Tibial artery (tissue), 4 donors: ENCODE results near the gene KRTAP5-7.
"Not testable (repeated sequence)": the region's sequence is repeated elsewhere in the genome, so short reads cannot be mapped to it uniquely, and the experiment has no call there.

Experiments used
- DNase-seq, 2 donors: peaks; one replicate each; pipeline ENCODE4 v3.0.0-alpha.2; 2019
- H3K27ac ChIP-seq, 2 donors: fragments of 200-600 bp; sonication (generic) in 1 of 2; 1 replicate in 1 of 2; 2 replicates in 1 of 2; pipeline ENCODE4 v1.5.1; 2018 to 2019; ENCODE audit warnings: mild to moderate bottlenecking in 1 of 2
- H3K27me3 ChIP-seq, 2 donors: fragments of 200-600 bp; sonication (generic) in 1 of 2; one replicate each; pipeline versions ENCODE4 v1.5.1 to v1.6.0; 2016 to 2019
- H3K36me3 ChIP-seq, 3 donors: fragments of 200-600 bp; sonication (generic) in 2 of 3; one replicate each; pipeline ENCODE4 v1.5.1; 2016 to 2019; ENCODE audit warnings: mild to moderate bottlenecking in 2 of 3
- H3K4me1 ChIP-seq, 4 donors: fragments of 200-600 bp; sonication (generic) in 2 of 4; 1 replicate in 3 of 4; 2 replicates in 1 of 4; pipeline ENCODE4 v1.5.1; 2016 to 2019
- H3K4me3 ChIP-seq, 2 donors: fragments of 200-600 bp; sonication (generic) in 1 of 2; 1 replicate in 1 of 2; 2 replicates in 1 of 2; pipeline ENCODE4 v1.5.1; 2018 to 2019; ENCODE audit warnings: mild to moderate bottlenecking in 2 of 2
- H3K9me3 ChIP-seq, 3 donors: fragments of 200-600 bp; sonication (generic) in 1 of 3; one replicate each; pipeline ENCODE4 v1.5.1; 2016 to 2019
- intact Hi-C: fragments of 100-400 bp; cut with DNase I; formaldehyde crosslinking; loops from one replicate; pipeline ENCODE4 v1.15.0; 2023; ENCODE audit warnings: low total_unique reads
- TF ChIP-seq, protein P1 (sequence below), 2 experiments: fragments of 200-600 bp in 1 of 2; fragments of 450-650 bp in 1 of 2; IDR thresholded peaks; one replicate each; pipeline ENCODE4 v1.5.1; 2017 to 2019; ENCODE audit warnings: antibody characterized with exemption in 2 of 2, mild to moderate bottlenecking in 1 of 2, moderate library complexity in 1 of 2

Gene KRTAP5-7

DNA sequence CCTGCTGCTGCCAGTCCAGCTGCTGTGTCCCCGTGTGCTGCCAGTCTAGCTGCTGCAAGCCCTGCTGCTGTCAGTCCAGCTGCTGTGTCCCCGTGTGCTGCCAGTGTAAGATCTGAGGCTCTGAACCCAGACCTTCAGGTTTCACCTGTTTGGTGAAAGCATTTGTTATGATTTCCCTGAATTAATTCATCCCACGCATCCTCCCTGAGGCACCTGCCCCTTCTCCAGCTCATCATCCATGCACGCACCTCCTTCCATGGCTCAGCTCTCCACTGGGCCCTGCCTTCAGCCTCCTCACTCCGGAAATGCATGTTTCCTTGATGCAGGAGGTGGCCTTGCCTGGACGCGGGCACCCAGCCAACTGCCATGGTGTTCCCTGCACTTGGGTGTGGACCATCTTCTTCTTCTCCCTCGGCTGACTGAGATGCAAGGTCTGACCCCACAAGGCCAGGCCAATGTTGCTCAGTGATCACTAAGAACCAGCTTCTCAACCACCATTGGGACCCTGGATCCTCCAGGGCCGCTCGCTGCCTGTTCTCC is 39.1 kb downstream of the KRTAP5-7 start:
- H3K4me1 ChIP-seq: peaks cover 0 to 3% (median 0%) of the 10 kb centered on the region in 4 donors
- H3K9me3 ChIP-seq: no peaks in the 10 kb centered on the region
- TF ChIP-seq, protein P1, sequence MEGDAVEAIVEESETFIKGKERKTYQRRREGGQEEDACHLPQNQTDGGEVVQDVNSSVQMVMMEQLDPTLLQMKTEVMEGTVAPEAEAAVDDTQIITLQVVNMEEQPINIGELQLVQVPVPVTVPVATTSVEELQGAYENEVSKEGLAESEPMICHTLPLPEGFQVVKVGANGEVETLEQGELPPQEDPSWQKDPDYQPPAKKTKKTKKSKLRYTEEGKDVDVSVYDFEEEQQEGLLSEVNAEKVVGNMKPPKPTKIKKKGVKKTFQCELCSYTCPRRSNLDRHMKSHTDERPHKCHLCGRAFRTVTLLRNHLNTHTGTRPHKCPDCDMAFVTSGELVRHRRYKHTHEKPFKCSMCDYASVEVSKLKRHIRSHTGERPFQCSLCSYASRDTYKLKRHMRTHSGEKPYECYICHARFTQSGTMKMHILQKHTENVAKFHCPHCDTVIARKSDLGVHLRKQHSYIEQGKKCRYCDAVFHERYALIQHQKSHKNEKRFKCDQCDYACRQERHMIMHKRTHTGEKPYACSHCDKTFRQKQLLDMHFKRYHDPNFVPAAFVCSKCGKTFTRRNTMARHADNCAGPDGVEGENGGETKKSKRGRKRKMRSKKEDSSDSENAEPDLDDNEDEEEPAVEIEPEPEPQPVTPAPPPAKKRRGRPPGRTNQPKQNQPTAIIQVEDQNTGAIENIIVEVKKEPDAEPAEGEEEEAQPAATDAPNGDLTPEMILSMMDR (IDR thresholded peaks at IDR 0.05): no peak
- peaks cover 0 to 20% of the 10 kb centered on the region in 2 donors for H3K27me3 ChIP-seq
- intact Hi-C loops: no loop called here
- no peak overlapping the region for H3K4me3 ChIP-seq
- H3K27ac ChIP-seq: no peak overlapping the region
- DNase-seq: peak in 1 of 2 donors; percentile 13
- no peaks in the 10 kb centered on the region for H3K36me3 ChIP-seq

DNA sequence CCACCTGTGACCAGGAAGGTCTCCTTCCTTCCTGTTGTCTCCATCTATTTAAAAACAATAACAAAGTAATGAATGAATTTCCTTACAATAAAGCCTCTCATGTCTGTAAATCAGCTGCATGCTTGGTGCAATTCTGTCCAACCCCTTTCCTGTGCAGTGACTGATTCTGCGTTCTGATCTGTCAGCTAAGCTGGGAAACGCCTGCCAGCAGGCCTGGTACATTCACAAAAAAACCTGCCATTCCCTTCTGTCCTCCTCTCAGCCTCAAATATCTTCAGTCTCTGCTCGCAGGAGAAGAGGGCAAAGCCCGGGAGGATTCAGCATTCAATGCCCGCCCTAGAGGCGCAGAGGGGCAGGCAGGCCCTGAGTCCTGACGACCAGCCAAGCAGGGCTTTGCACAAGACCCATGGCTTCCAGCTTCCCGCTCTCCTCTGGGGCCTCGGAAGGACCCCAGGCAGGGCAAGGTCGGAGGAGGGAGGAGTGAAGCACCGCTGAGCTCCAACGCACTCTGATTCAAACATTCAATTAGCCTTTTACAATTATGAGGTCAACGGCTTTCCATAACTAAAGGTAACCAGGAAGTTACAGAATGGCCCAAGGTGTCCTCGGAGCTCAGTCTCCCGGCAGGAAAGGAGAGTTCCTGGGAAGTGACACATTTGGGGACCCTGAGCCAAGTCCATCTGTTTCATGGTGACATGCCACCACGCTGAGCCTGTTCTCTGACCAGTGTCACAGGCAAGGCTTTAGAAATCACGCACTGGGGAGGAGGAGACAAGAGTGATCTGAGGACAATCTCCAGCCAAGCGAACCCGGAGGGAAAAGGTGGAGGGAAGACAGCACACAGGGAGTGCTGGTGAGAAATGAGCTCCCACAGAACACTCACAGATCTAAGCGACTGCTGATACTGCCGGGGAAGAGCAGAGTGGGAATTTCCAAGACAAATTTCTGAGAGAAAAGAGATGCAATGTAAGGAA is 39.8 kb downstream of the KRTAP5-7 start:
- H3K4me1 ChIP-seq, DNase-seq, H3K36me3 ChIP-seq, H3K4me3 ChIP-seq, H3K27ac ChIP-seq, intact Hi-C loops, H3K9me3 ChIP-seq: not testable (repeated sequence)
- peaks cover 0 to 17% of the 10 kb centered on the region in 2 donors for H3K27me3 ChIP-seq

DNA sequence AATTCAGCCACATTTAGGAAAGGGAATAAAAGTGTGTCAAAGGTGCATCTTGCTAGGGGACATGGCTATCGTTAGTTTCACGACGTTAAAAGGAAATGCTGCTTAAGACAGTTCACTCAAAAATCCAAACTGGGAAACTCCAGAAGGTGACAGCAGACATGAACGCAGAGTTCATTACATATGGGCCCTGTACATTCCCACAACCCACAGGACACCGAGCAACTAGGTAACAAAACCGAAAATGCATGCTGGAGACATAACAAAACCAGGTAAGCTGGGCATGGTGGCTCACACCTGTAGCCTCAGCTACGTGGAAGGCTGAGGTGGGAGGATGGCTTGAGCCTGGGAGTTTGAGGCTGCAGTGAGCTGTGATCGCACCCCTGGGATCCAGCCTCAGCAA is 40.6 kb downstream of the KRTAP5-7 start:
- H3K36me3 ChIP-seq, DNase-seq, H3K27ac ChIP-seq, intact Hi-C loops, H3K9me3 ChIP-seq, H3K4me3 ChIP-seq, H3K4me1 ChIP-seq: not testable (repeated sequence)
- peaks cover 0 to 17% of the 10 kb centered on the region in 2 donors for H3K27me3 ChIP-seq

DNA sequence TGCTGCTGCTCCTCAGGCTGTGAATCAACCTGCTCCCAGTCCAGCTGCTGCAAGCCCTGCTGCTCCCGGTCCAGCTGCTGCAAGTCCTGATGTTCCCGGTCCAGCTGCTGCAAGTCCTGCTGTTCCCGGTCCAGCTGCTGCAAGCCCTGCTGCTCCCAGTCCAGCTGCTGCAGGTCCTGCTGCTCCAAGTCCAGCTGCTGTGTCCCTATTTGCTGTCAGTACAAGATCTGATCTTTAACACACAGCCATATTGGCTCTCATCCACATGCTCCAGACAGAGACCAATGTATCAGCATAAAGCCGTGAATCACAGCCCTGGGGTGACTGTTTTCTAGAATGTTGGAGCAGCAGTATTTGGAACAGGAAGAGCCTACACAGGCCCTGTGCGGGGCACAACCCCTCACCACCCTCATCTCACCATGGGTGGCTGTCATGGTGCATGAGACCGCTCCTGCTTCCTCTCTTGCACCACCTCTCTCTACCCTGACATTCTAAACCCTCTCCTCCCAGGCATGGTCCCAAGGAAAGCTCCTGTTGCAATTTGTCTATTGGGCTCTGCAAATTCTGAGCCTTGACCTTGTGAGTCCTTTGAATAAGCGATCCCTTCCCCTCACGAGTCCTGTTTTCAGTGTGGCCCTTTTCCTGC is 41.8 kb downstream of the KRTAP5-7 start:
- intact Hi-C loops: no loop called here
- TF ChIP-seq, protein P1 (IDR thresholded peaks at IDR 0.05): no peak
- Histone ChIP-seq H3K4me1 (peaks cover 0 to 3% (median 0%) of the 10 kb centered on the region in 4 donors), H3K9me3 (no peaks in the 10 kb centered on the region), H3K27ac (no peak overlapping the region), H3K27me3 (peaks cover 0 to 16% of the 10 kb centered on the region in 2 donors), H3K36me3 (no peaks in the 10 kb centered on the region), H3K4me3 (no peak overlapping the region)
- no peak for DNase-seq

DNA sequence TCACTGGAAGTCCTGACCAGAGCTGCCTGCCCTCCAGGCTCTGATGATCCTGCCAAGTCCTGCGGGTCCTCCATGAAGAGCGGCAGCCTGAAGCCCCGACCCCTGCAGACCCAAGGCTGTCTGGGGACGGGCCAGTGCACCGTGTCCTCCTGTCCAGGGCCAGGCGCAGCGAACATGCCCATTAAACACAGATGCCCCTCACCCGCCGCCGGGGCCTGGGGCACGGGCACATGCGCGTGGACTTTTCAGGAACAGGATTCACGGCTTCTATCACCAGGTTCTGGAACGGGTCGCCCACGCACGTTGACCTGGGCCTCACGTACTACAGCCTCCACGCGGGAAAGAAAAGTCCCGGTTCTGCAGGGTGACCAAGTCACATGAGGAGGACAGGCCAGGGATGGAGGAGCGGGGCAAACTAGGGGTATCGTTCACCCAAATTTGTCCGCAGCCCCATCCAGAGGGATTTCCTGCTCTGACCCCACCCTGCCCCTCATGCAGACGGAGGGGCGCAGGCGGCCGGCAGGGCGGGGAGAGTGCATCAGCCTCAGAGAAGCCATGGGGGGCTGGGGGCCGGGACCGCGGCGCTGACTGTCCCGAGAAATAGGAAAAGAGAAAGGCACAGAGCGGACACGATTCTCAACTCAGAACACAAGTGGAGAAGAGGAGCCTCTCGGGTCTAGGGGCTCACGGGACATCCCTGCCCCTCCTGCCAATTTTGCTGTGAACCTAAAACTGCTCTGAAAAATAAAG is 44.2 kb downstream of the KRTAP5-7 start:
- intact Hi-C loops, H3K4me3 ChIP-seq, H3K27me3 ChIP-seq, H3K27ac ChIP-seq, H3K36me3 ChIP-seq, H3K9me3 ChIP-seq, DNase-seq, H3K4me1 ChIP-seq: not testable (repeated sequence)

DNA sequence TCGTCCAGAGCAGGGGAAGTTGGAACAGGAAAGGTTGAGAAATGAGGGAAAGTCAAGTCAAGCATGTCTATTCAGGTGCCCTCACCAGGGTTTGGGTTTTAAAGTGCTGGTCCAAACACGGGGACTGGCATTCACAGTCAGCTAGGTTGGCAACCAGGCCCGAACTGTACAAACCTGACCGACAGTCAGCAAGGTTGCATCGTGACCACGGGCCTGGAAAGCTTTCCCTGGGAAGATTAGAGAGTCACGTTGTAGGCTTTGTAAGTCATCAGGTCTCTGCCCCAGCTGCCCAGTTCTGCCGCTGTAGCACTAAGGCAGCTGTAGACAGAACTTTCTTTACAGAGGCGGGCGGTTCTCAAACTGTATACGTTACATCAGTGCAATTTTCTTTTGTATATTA is 45.7 kb downstream of the KRTAP5-7 start:
- H3K36me3 ChIP-seq: no peaks in the 10 kb centered on the region
- DNase-seq: no peak
- H3K27me3 ChIP-seq: no peaks in the 10 kb centered on the region
- no peaks in the 10 kb centered on the region for H3K4me1 ChIP-seq
- H3K27ac ChIP-seq: no peak overlapping the region
- H3K9me3 ChIP-seq: no peaks in the 10 kb centered on the region
- intact Hi-C loops: no loop called here
- TF ChIP-seq, protein P1 (IDR thresholded peaks at IDR 0.05): no peak
- H3K4me3 ChIP-seq: no peak overlapping the region
